ENCODE data around the gene WDR45B.

DNA sequence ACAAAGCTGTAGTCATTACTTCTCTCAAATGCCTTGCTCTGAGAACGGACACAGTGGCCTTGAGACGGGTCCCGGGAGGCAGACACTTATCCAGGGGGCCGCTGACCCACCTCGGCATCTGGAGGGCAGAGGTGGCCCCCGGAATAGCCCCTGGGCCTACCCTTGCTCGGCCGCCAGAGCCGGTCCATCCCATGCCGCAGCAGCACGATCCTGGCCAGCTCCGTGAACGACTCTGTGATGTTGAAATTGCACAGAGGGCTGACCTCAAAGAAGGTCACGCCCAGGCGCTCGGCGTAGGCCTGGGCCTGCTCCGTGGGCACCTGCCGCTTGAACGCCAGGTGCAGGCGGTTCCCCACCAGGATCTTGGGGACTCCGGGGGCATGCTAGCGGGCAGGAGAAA lies 10.1 kb upstream of the WDR45B start:
- TF ChIP-seq, protein P1, sequence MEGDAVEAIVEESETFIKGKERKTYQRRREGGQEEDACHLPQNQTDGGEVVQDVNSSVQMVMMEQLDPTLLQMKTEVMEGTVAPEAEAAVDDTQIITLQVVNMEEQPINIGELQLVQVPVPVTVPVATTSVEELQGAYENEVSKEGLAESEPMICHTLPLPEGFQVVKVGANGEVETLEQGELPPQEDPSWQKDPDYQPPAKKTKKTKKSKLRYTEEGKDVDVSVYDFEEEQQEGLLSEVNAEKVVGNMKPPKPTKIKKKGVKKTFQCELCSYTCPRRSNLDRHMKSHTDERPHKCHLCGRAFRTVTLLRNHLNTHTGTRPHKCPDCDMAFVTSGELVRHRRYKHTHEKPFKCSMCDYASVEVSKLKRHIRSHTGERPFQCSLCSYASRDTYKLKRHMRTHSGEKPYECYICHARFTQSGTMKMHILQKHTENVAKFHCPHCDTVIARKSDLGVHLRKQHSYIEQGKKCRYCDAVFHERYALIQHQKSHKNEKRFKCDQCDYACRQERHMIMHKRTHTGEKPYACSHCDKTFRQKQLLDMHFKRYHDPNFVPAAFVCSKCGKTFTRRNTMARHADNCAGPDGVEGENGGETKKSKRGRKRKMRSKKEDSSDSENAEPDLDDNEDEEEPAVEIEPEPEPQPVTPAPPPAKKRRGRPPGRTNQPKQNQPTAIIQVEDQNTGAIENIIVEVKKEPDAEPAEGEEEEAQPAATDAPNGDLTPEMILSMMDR (IDR thresholded peaks at IDR 0.05) = no peak
- no peak for TF ChIP-seq POLR2A (IDR thresholded peaks at IDR 0.05)

Data from ovary (tissue), 3 donors.